HepG2 (cell line): Measurements from ENCODE around the gene CDC42SE2. TPM values are rescaled to one million over a fixed set of nuclear protein-coding genes. Genes with fewer than 3 reads are reported as not detected.

ENCODE experiments used
- ATAC-seq: fragments of 200-7000 bp; cut with Tn5 transposase; 3 replicates; pipeline ENCODE4 v1.9.1; 2020; ENCODE audit warnings: mild to moderate bottlenecking, moderate library complexity
- BruUV-seq: library from RNA; stranded (reverse); fragments of 400-500 nt; replicated peaks from 2 replicates; lab custom pipeline; 2021; lab: Mats Ljungman, UMichigan
- CTCF ChIA-PET: fragments of 300-600 bp; formaldehyde crosslinking; extraction: SDS; loops from one replicate; lab custom pipeline; 2021; ENCODE audit warnings: low total read pairs, inconsistent platforms, low intra/inter-chr PET ratio; lab: Yijun Ruan, JAX
- POLR2A ChIA-PET: fragments of 350-600 bp; sonication (Branson Sonifier 250); formaldehyde crosslinking; loops from one replicate; lab custom pipeline; 2020; ENCODE audit warnings: antibody characterized with exemption, inconsistent platforms; lab: Yijun Ruan, JAX
- DNase-seq: peaks from one replicate; pipeline ENCODE4 v3.0.0-alpha.2; 2015; ENCODE audit warnings: low spot score
- FAIRE-seq: peaks from 3 replicates; lab custom pipeline; 2011; peaks lifted over from hg19 to GRCh38; lab: Jason Lieb, UNC
- H2AFZ ChIP-seq: one replicate; pipeline ENCODE4 v1.6.1; 2011; ENCODE audit warnings: low read length, inconsistent platforms
- H3K27ac ChIP-seq: fragments of 300-600 bp; 3 replicates; pipeline ENCODE4 v1.8.0; 2011; ENCODE audit warnings: mixed run types, mild to moderate bottlenecking, mixed read lengths, low read length, inconsistent platforms; ENCODE audit not compliant: insufficient read depth; ENCODE audit errors: extremely low read length
- H3K27me3 ChIP-seq, 2 experiments: fragments of 200-600 bp in 1 of 2; 2 replicates in 1 of 2; 3 replicates in 1 of 2; pipeline versions ENCODE4 v1.6.0 to v1.8.0; 2011; ENCODE audit warnings: low read length in 2 of 2, mild to moderate bottlenecking in 2 of 2, moderate library complexity in 2 of 2, inconsistent platforms in 1 of 2; ENCODE audit not compliant: insufficient read depth in 2 of 2, control insufficient read depth in 1 of 2
- H3K36me3 ChIP-seq, 2 experiments: fragments of 200-600 bp in 1 of 2; replicated peaks in 1 of 2; 2 replicates in 1 of 2; 3 replicates in 1 of 2; pipeline versions ENCODE4 v1.5.1 to v1.8.0; 2011; ENCODE audit warnings: low read length in 2 of 2, inconsistent platforms in 1 of 2; ENCODE audit not compliant: insufficient read depth in 2 of 2, control insufficient read depth in 1 of 2
- H3K4me1 ChIP-seq: 2 replicates; pipeline ENCODE4 v1.5.1; 2012; ENCODE audit warnings: low read length, inconsistent platforms; ENCODE audit not compliant: insufficient read depth
- H3K4me2 ChIP-seq: 2 replicates; pipeline ENCODE4 v1.6.0; 2011; ENCODE audit warnings: low read depth, low read length, inconsistent platforms
- H3K4me3 ChIP-seq, 3 experiments: fragments of 200-600 bp in 1 of 3; sonication (generic), shearing (Covaris generic) in 1 of 3; replicated peaks in 1 of 3; 2 replicates each; pipeline ENCODE4 v1.5.1; 2011 to 2016; ENCODE audit warnings: low read length in 3 of 3, inconsistent platforms in 2 of 3, low read depth in 2 of 3, mild to moderate bottlenecking in 2 of 3, control low read depth in 1 of 3, mixed read lengths in 1 of 3; ENCODE audit not compliant: insufficient read depth in 1 of 3
- H3K79me2 ChIP-seq: one replicate; pipeline ENCODE4 v1.6.1; 2011; ENCODE audit warnings: low read length, inconsistent platforms; ENCODE audit not compliant: insufficient read depth
- H3K9ac ChIP-seq: 2 replicates; pipeline ENCODE4 v1.6.0; 2011; ENCODE audit warnings: mild to moderate bottlenecking, low read depth, low read length, inconsistent platforms; ENCODE audit not compliant: insufficient read depth
- H3K9me3 ChIP-seq: 2 replicates; pipeline ENCODE4 v1.5.1; 2012; ENCODE audit warnings: mild to moderate bottlenecking, low read length
- H4K20me1 ChIP-seq: 2 replicates; pipeline ENCODE4 v1.6.0; 2011; ENCODE audit warnings: inconsistent platforms, mild to moderate bottlenecking, low read length, moderate library complexity; ENCODE audit not compliant: insufficient read depth
- HDAC1 ChIP-seq: sonication (generic); formaldehyde crosslinking; IDR thresholded peaks from 2 replicates; pipeline ENCODE4 v1.5.1; 2020; ENCODE audit warnings: mild to moderate bottlenecking, missing genetic modification reagents
- KAT7 ChIP-seq: IDR thresholded peaks from 2 replicates; pipeline ENCODE4 v1.6.1; 2018; ENCODE audit warnings: borderline replicate concordance, missing compliant biosample characterization
- MED1 ChIP-seq: sonication (generic); formaldehyde crosslinking; IDR thresholded peaks from 2 replicates; pipeline ENCODE4 v1.4.0; 2020; ENCODE audit warnings: missing genetic modification reagents
- NR2C2 ChIP-seq: sonication (generic); formaldehyde crosslinking; IDR thresholded peaks from 2 replicates; pipeline ENCODE4 v1.4.0; 2020; ENCODE audit warnings: missing genetic modification reagents, mild to moderate bottlenecking, moderate library complexity, borderline replicate concordance
- RARA ChIP-seq: IDR thresholded peaks from 2 replicates; pipeline ENCODE4 v1.6.1; 2016; ENCODE audit warnings: missing genetic modification reagents, missing compliant biosample characterization
- RBM22 ChIP-seq: fragments of 200-400 bp; formaldehyde crosslinking; optimal IDR thresholded peaks from 2 replicates; pipeline ENCODE3; 2017; ENCODE audit warnings: mild to moderate bottlenecking, low read length, moderate library complexity
- WGBS: methylation state at CpG from one replicate; pipeline ENCODE4 v1.1.6; 2017; ENCODE audit warnings: low lambda C conversion rate; 5-methylcytosine and 5-hydroxymethylcytosine counted together
- in situ Hi-C: cut with HindIII; loops from 2 replicates; pipeline ENCODE4 v1.10.0; 2017; ENCODE audit warnings: low pct_unique_long_range_greater_than_20kb; ENCODE audit not compliant: extremely low pct_ligation_motif_present
- intact Hi-C: fragments of 100-400 bp; cut with micrococcal nuclease; formaldehyde crosslinking; loops from one replicate; pipeline ENCODE4 v1.10.0; 2022; ENCODE audit not compliant: unreplicated experiment
- polyA plus RNA-seq, 8 experiments: library from polyadenylated mRNA; depleted of rRNA in 3 of 8; stranded (reverse) in 7 of 8; unstranded in 1 of 8; fragments of >200 nt; fragmentation: Illumina TruSeq in 4 of 8; extraction: Trizol in 4 of 8; gene quantifications; 2 replicates each; pipeline versions ENCODE4 v1.2.1 to v1.2.3, GENCODE V29; 2011 to 2016; ENCODE audit warnings: low read depth in 4 of 8, missing spikeins in 1 of 8, mixed read lengths in 1 of 8; ENCODE audit not compliant: insufficient read depth in 1 of 8
- total RNA-seq, 5 experiments: library from RNA; depleted of rRNA; stranded (reverse); fragments of >200 nt; fragmentation: Illumina TruSeq; extraction: Trizol; gene quantifications; 2 replicates each; pipeline ENCODE4 v1.2.3, GENCODE V29; 2016; ENCODE audit warnings: low read depth in 1 of 5
- TF ChIP-seq, protein P1 (sequence below): sonication (generic); formaldehyde crosslinking; conservative IDR thresholded peaks from 2 replicates; pipeline ENCODE4 v1.4.0; 2020; ENCODE audit warnings: missing genetic modification reagents
- TF ChIP-seq, protein P2 (sequence below): sonication (generic); formaldehyde crosslinking; IDR thresholded peaks from 2 replicates; pipeline ENCODE4 v1.5.1; 2020; ENCODE audit warnings: mild to moderate bottlenecking, missing genetic modification reagents, borderline replicate concordance
- TF ChIP-seq, protein P3 (sequence below): sonication (generic); formaldehyde crosslinking; IDR thresholded peaks from 2 replicates; pipeline ENCODE4 v1.4.0; 2020; ENCODE audit warnings: low read depth, mild to moderate bottlenecking, missing genetic modification reagents

The CDC42SE2 gene
- total and polyA plus RNA-seq, 2 of the 13 experiments (the other 11 are each of a cell fraction or from before 2014, with no cell fraction given) = 19.6 to 25.0 TPM

DNA sequence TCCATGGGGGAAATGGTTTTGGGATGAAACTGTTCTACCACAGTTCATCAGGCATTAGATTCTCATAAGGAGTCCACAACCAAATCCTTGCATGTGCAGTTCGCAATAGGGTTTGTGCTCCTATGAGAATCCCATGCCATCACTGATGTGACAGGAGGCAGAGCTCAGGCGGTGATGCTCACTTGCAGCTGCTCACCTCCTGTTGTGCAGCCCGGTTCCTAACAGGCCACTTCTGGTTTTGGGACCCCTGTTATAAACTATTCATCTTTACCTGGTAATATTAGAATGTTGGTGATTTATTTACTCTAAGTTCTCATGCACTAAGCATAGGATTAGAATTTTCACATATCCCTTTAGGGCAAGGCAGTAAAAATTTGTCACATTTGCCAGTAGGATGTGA, 122.3 kb downstream of the CDC42SE2 start:
- in situ Hi-C loops = loop anchor here (25.0 kb wide), 1 partner anchor 499 kb away; no protein-coding TSS in a partner anchor

DNA sequence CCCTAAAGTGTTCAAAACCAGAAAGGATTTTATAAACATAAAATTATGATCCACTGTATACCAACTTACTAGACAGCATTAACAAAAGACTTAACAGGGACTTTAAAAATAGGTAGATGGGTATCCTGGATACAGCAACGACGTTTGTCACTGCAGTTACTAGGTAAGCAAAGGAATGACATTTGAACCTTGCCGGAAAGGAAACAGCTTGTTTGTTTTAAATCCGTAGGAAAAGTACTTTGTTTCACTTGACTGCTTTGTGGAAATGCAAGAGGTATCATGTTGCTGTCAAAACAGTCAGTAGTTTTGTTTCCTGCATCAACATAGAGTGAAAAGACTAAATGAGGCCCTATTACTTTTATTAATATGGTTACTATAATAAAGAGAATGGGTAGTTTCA, 122.9 kb downstream of the CDC42SE2 start:
- ChIA-PET POLR2A (interaction anchor here (0.5 kb wide), 1 partner anchor 704 kb away, joined by 4 read pairs; no protein-coding TSS in a partner anchor), CTCF (no interaction called here)
- in situ Hi-C loops (loop anchor here (25.0 kb wide), 1 partner anchor 499 kb away; no protein-coding TSS in a partner anchor), intact Hi-C loops (no loop called here)
- Histone ChIP-seq H2AFZ (no peak overlapping the region), H3K27ac (peak overlapping the region; percentile 91), H4K20me1 (no peaks in the 10 kb centered on the region), H3K36me3 (peaks cover 4 to 13% of the 10 kb centered on the region in 2 experiments; a peak in 3 of 5 replicates), H3K4me3 (no peak overlapping the region), H3K9ac (peak overlapping the region; percentile 66), H3K4me1 (peaks cover 41% of the 10 kb centered on the region), H3K9me3 (no peaks in the 10 kb centered on the region), H3K4me2 (peak overlapping the region; percentile 55), H3K79me2 (peaks cover 3% of the 10 kb centered on the region), H3K27me3 (no peaks in the 10 kb centered on the region)
- no TSS peak for BruUV-seq
- peak; percentile 84 for ATAC-seq
- DNase-seq = peak; percentile 82
- peak; percentile 32 for FAIRE-seq
- WGBS = 0% methylated on average over 4 of the region's 4 CpGs
- TF ChIP-seq RARA (CRISPR knock-in tag) (peak; percentile 71), MED1 (CRISPR knock-in tag) (peak; percentile 83), KAT7 (0 out of 2 replicates have a peak, but pooled peaks have one; percentile 25), NR2C2 (CRISPR knock-in tag) (peak; percentile 58; the same call in 1 of the 2 replicates), HDAC1 (CRISPR knock-in tag) (peak; percentile 38; the same call in 1 of the 2 replicates)
- TF ChIP-seq, protein P1, sequence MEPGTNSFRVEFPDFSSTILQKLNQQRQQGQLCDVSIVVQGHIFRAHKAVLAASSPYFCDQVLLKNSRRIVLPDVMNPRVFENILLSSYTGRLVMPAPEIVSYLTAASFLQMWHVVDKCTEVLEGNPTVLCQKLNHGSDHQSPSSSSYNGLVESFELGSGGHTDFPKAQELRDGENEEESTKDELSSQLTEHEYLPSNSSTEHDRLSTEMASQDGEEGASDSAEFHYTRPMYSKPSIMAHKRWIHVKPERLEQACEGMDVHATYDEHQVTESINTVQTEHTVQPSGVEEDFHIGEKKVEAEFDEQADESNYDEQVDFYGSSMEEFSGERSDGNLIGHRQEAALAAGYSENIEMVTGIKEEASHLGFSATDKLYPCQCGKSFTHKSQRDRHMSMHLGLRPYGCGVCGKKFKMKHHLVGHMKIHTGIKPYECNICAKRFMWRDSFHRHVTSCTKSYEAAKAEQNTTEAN (CRISPR knock-in tag) = 0 out of 2 replicates have a peak, but pooled peaks have one; percentile 49
- TF ChIP-seq, protein P2, sequence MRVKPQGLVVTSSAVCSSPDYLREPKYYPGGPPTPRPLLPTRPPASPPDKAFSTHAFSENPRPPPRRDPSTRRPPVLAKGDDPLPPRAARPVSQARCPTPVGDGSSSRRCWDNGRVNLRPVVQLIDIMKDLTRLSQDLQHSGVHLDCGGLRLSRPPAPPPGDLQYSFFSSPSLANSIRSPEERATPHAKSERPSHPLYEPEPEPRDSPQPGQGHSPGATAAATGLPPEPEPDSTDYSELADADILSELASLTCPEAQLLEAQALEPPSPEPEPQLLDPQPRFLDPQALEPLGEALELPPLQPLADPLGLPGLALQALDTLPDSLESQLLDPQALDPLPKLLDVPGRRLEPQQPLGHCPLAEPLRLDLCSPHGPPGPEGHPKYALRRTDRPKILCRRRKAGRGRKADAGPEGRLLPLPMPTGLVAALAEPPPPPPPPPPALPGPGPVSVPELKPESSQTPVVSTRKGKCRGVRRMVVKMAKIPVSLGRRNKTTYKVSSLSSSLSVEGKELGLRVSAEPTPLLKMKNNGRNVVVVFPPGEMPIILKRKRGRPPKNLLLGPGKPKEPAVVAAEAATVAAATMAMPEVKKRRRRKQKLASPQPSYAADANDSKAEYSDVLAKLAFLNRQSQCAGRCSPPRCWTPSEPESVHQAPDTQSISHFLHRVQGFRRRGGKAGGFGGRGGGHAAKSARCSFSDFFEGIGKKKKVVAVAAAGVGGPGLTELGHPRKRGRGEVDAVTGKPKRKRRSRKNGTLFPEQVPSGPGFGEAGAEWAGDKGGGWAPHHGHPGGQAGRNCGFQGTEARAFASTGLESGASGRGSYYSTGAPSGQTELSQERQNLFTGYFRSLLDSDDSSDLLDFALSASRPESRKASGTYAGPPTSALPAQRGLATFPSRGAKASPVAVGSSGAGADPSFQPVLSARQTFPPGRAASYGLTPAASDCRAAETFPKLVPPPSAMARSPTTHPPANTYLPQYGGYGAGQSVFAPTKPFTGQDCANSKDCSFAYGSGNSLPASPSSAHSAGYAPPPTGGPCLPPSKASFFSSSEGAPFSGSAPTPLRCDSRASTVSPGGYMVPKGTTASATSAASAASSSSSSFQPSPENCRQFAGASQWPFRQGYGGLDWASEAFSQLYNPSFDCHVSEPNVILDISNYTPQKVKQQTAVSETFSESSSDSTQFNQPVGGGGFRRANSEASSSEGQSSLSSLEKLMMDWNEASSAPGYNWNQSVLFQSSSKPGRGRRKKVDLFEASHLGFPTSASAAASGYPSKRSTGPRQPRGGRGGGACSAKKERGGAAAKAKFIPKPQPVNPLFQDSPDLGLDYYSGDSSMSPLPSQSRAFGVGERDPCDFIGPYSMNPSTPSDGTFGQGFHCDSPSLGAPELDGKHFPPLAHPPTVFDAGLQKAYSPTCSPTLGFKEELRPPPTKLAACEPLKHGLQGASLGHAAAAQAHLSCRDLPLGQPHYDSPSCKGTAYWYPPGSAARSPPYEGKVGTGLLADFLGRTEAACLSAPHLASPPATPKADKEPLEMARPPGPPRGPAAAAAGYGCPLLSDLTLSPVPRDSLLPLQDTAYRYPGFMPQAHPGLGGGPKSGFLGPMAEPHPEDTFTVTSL (CRISPR knock-in tag) = peak; percentile 76; the same call in 1 of the 2 replicates

More for the DNA sequence above, 122.3 kb downstream of the CDC42SE2 start:
- H3K4me3 ChIP-seq = no peak overlapping the region
- H3K4me2 ChIP-seq = peak overlapping the region; percentile 55; the same call in 1 of the 2 replicates
- no TSS peak for BruUV-seq
- DNase-seq (no peak), ATAC-seq (no peak), FAIRE-seq (no peak)
- H3K4me1 ChIP-seq = peaks cover 48% of the 10 kb centered on the region
- TF ChIP-seq RBM22 = peak; percentile 34
- TF ChIP-seq, protein P3, sequence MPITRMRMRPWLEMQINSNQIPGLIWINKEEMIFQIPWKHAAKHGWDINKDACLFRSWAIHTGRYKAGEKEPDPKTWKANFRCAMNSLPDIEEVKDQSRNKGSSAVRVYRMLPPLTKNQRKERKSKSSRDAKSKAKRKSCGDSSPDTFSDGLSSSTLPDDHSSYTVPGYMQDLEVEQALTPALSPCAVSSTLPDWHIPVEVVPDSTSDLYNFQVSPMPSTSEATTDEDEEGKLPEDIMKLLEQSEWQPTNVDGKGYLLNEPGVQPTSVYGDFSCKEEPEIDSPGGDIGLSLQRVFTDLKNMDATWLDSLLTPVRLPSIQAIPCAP = no peak
- WGBS = 96% methylated on average over 2 of the region's 3 CpGs
- no peak overlapping the region for H2AFZ ChIP-seq
- peak overlapping the region; percentile 66 for H3K9ac ChIP-seq
- intact Hi-C loops = no loop called here
- POLR2A ChIA-PET = interaction anchor here (0.5 kb wide), 1 partner anchor 703 kb away, joined by 4 read pairs; no protein-coding TSS in a partner anchor
- H3K79me2 ChIP-seq = peaks cover 3% of the 10 kb centered on the region
- H3K36me3 ChIP-seq = peaks cover 4 to 12% of the 10 kb centered on the region in 2 experiments; a peak in 3 of 5 replicates
- H3K27ac ChIP-seq = peak overlapping the region; percentile 91
- no peaks in the 10 kb centered on the region for H3K9me3 ChIP-seq
- H3K27me3 ChIP-seq = no peaks in the 10 kb centered on the region
- CTCF ChIA-PET = no interaction called here
- H4K20me1 ChIP-seq = no peaks in the 10 kb centered on the region
